ENCODE measurements around the gene CLDN12. TPM values are rescaled to one million over a fixed set of nuclear protein-coding genes. Genes with fewer than 3 reads are reported as not detected.

The CLDN12 gene
- total RNA-seq (2022; extraction: Qiagen RNA extraction; ENCODE audit: low read depth), result 18.2 to 30.1 TPM (median 25.7 TPM) in 5 replicates

DNA sequence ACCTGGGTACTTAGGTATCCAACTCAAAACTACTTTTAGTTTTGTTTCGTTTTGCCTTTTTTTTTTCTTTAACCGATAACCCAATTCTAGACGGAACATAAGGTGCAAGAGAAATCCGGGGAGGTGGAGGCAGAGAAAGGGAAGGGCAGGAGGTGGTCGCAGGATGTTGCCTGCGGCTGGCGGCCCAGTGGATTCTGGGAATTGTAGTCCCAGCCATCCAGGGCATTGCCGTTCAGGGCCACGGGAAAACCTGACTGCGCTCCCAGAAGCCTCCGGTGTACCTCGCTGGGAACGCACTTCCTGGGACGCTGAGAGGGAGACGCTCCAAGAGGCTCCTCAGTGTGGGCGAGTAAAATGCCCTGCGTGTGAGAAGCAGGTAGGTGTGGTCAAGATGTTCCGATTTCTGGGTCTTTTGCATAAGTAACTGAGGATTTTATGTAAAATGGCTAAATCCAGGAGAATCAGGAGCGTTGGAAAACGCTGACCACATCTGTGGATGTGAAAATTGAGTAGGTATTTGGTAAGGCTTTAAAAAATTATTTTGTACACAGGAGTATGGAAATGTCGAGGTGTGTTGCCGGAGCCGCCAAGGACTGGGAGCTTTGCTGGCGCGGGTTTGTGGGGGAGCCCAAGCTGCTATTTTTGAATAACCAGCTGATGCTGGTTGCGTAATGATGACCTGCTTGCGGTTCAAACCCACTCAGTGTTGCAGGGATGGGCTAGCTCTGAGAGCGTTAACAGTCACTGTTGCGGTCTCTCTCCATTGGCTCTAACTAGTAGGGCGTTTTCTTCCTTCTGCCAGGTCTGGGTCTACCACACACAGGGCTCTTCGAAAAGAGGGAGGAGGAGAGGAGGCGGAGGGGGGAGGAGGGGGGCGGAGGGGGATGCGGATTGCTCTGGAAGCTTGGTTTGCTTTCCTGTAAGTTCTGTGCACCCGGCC is at the start of gene CLDN12:
TSS of gene CLDN12 (plus strand) at position 288 of the 940 bp plus-strand sequence. CDS start 9,216 bp downstream, outside the sequence.

Other genes with a start within 250 kb of the CLDN12 start
- 9.8 to 17.7 TPM (median 13.9 TPM) in 5 replicates for gene STEAP1, start 249.0 kb upstream of the CLDN12 start, total RNA-seq (2022; extraction: Qiagen RNA extraction; ENCODE audit: low read depth)
- gene STEAP2, start 191.7 kb upstream of the CLDN12 start, total RNA-seq (2022; extraction: Qiagen RNA extraction; ENCODE audit: low read depth), result 2.8 to 4.2 TPM (median 3.7 TPM) in 5 replicates
- 1.3 to 4.3 TPM (median 1.8 TPM) in 5 replicates for gene CFAP69, start 158.3 kb upstream of the CLDN12 start, total RNA-seq (2022; extraction: Qiagen RNA extraction; ENCODE audit: low read depth)
- not detected in 5 replicates for gene FAM237B, start 82.2 kb upstream of the CLDN12 start, total RNA-seq (2022; extraction: Qiagen RNA extraction; ENCODE audit: low read depth)
- gene GTPBP10, start 56.7 kb upstream of the CLDN12 start, total RNA-seq (2022; extraction: Qiagen RNA extraction; ENCODE audit: low read depth), result 16.5 to 26.9 TPM (median 23.2 TPM) in 5 replicates
- gene PTTG1IP2, start 66.2 kb downstream of the CLDN12 start, total RNA-seq (2022; extraction: Qiagen RNA extraction; ENCODE audit: low read depth), result not detected in 5 replicates
- gene CDK14, start 192.9 kb downstream of the CLDN12 start, total RNA-seq (2022; extraction: Qiagen RNA extraction; ENCODE audit: low read depth), result 0.07 to 0.22 TPM (median 0.16 TPM) in 4 of 5 replicates, not detected in the other

Data from A549 treated with RU486 at 1 μM for 4 hours (cell line).